Activated CD4-positive, alpha-beta T cell treated with anti-CD3 and anti-CD28 coated beads for 36 hours (primary cell): ENCODE results near the gene G2E3. TPM values are rescaled to one million over a fixed set of nuclear protein-coding genes. Genes with fewer than 3 reads are reported as not detected.
"Not testable (repeated sequence)": the region's sequence is repeated elsewhere in the genome, so short reads cannot be mapped to it uniquely, and the experiment has no call there.

ENCODE experiments used
- ATAC-seq: fragments of 200-7000 bp; cut with Tn5 transposase; one replicate; pipeline ENCODE4 v1.10.0; 2021; ENCODE audit warnings: mild to moderate bottlenecking, moderate library complexity
- CTCF ChIA-PET: fragments of 350-600 bp; sonication (Branson Sonifier 250); formaldehyde crosslinking; loops from one replicate; lab custom pipeline; 2021; ENCODE audit warnings: antibody characterized with exemption; lab: Charles Lee
- POLR2A ChIA-PET: fragments of 350-600 bp; sonication (Branson Sonifier 250); formaldehyde crosslinking; loops from one replicate; lab custom pipeline; 2021; ENCODE audit warnings: antibody characterized with exemption, inconsistent platforms; lab: Charles Lee
- DNase-seq: peaks from one replicate; pipeline ENCODE4 v3.0.0-alpha.2; 2020
- H3K27ac Mint-ChIP-seq: one replicate; pipeline ENCODE4 v1.8.0; 2021; ENCODE audit warnings: mixed read lengths
- H3K27me3 Mint-ChIP-seq: one replicate; pipeline ENCODE4 v1.8.0; 2021; ENCODE audit warnings: mixed read lengths
- H3K36me3 Mint-ChIP-seq: one replicate; pipeline ENCODE4 v1.8.0; 2021; ENCODE audit warnings: low read depth, mixed read lengths
- H3K4me1 Mint-ChIP-seq: one replicate; pipeline ENCODE4 v1.8.0; 2021; ENCODE audit warnings: mixed read lengths
- H3K4me3 Mint-ChIP-seq: one replicate; pipeline ENCODE4 v1.8.0; 2021; ENCODE audit warnings: mild to moderate bottlenecking, moderate library complexity, mixed read lengths
- H3K9me3 Mint-ChIP-seq: one replicate; pipeline ENCODE4 v1.8.0; 2021; ENCODE audit warnings: low read depth, mixed read lengths
- intact Hi-C, 2 experiments: fragments of 100-400 bp; cut with DNase I in 1 of 2; cut with micrococcal nuclease in 1 of 2; formaldehyde crosslinking; loops; one replicate each; pipeline versions ENCODE4 v1.14.2 to v1.15.1; 2022 to 2024; cut with DNase I, micrococcal nuclease
- total RNA-seq, 2 experiments: library from RNA; stranded (reverse); gene quantifications; one replicate each; pipeline ENCODE4 v1.2.3, GENCODE V29; 2021

G2E3 gene
- total RNA-seq, 2 experiments from 2014 or later, result 16.9 to 29.6 TPM

GRCh38 chr14:30603402-30603801, 44.4 kb downstream of the G2E3 start:
- intact Hi-C loops, result no loop called here
- no peaks in the 10 kb centered on the region for H3K9me3 Mint-ChIP-seq
- ATAC-seq (no peak), DNase-seq (no peak)
- no peak overlapping the region for H3K27ac Mint-ChIP-seq
- ChIA-PET POLR2A (no interaction called here), CTCF (interaction anchor here (0.7 kb wide), 1 partner anchor 18 kb away, joined by 3 read pairs; no protein-coding TSS in a partner anchor)
- H3K36me3 Mint-ChIP-seq, result peaks cover 28% of the 10 kb centered on the region
- no peaks in the 10 kb centered on the region for H3K4me1 Mint-ChIP-seq
- H3K27me3 Mint-ChIP-seq, result no peaks in the 10 kb centered on the region
- H3K4me3 Mint-ChIP-seq, result no peak overlapping the region

GRCh38 chr14:30604696-30605095, 45.7 kb downstream of the G2E3 start:
- POLR2A ChIA-PET, H3K9me3 Mint-ChIP-seq, H3K27me3 Mint-ChIP-seq, H3K4me1 Mint-ChIP-seq, H3K27ac Mint-ChIP-seq, DNase-seq, H3K4me3 Mint-ChIP-seq, intact Hi-C loops, ATAC-seq: not testable (repeated sequence)
- peaks cover 26% of the 10 kb centered on the region for H3K36me3 Mint-ChIP-seq
- CTCF ChIA-PET, result interaction anchor here (0.8 kb wide), 1 partner anchor 11 kb away, joined by 3 read pairs; no protein-coding TSS in a partner anchor

GRCh38 chr14:30607156-30607780, 48.3 kb downstream of the G2E3 start:
- H3K27ac Mint-ChIP-seq, result no peak overlapping the region
- intact Hi-C loops, result no loop called here
- H3K9me3 Mint-ChIP-seq, result no peaks in the 10 kb centered on the region
- ChIA-PET CTCF (no interaction called here), POLR2A (no interaction called here)
- DNase-seq, result no peak
- no peak overlapping the region for H3K4me3 Mint-ChIP-seq
- ATAC-seq, result no peak
- no peaks in the 10 kb centered on the region for H3K27me3 Mint-ChIP-seq
- peaks cover 2% of the 10 kb centered on the region for H3K4me1 Mint-ChIP-seq
- H3K36me3 Mint-ChIP-seq, result peaks cover 25% of the 10 kb centered on the region

- ChIA-PET POLR2A (interaction anchor here (0.6 kb wide), 1 partner anchor 11 kb away, joined by 3 read pairs; no protein-coding TSS in a partner anchor), CTCF (interaction anchor here (1.0 kb wide), 1 partner anchor 23 kb away, joined by 3 read pairs; no protein-coding TSS in a partner anchor)
- DNase-seq, result no peak
- no peaks in the 10 kb centered on the region for H3K27me3 Mint-ChIP-seq
- peak; percentile 49 for ATAC-seq
- no peaks in the 10 kb centered on the region for H3K9me3 Mint-ChIP-seq
- peaks cover 2% of the 10 kb centered on the region for H3K4me1 Mint-ChIP-seq
- intact Hi-C loops, result no loop called here
- H3K27ac Mint-ChIP-seq, result no peak overlapping the region
- no peak overlapping the region for H3K4me3 Mint-ChIP-seq
- H3K36me3 Mint-ChIP-seq, result peaks cover 21% of the 10 kb centered on the region
Measured at GRCh38 chr14:30608533-30609006, 49.6 kb downstream of the G2E3 start.

GRCh38 chr14:30610787-30611343, 51.9 kb downstream of the G2E3 start:
- no peak for ATAC-seq

GRCh38 chr14:30614155-30614554, 55.2 kb downstream of the G2E3 start:
- POLR2A ChIA-PET, result interaction anchor here (0.6 kb wide), 1 partner anchor 26 kb away, joined by 5 read pairs; no protein-coding TSS in a partner anchor
- no peak for ATAC-seq
- no peak overlapping the region for H3K27ac Mint-ChIP-seq

More at GRCh38 chr14:30610787-30611343, 51.9 kb downstream of the G2E3 start:
- no peak overlapping the region for H3K27ac Mint-ChIP-seq
- peak; percentile 57 for DNase-seq
- H3K9me3 Mint-ChIP-seq, result no peaks in the 10 kb centered on the region
- H3K4me1 Mint-ChIP-seq, result peaks cover 2% of the 10 kb centered on the region
- peaks cover 12% of the 10 kb centered on the region for H3K36me3 Mint-ChIP-seq
- intact Hi-C loops, result loop anchor here in 1 of 2 experiments (1.0 kb wide), 1 partner anchor 236 kb away; no protein-coding TSS in a partner anchor
- no peak overlapping the region for H3K4me3 Mint-ChIP-seq
- CTCF ChIA-PET, result interaction anchor here (0.7 to 1.2 kb wide), 5 partner anchors 11 to 237 kb away, joined by 3 to 5 read pairs (median 3); partner anchors contain the start of gene SCFD1
- no peaks in the 10 kb centered on the region for H3K27me3 Mint-ChIP-seq
- POLR2A ChIA-PET, result interaction anchor here (0.6 kb wide), 1 partner anchor 94 kb away, joined by 3 read pairs; no protein-coding TSS in a partner anchor

GRCh38 chr14:30620178-30620577, 61.2 kb downstream of the G2E3 start:
- no peaks in the 10 kb centered on the region for H3K27me3 Mint-ChIP-seq
- H3K9me3 Mint-ChIP-seq, result no peaks in the 10 kb centered on the region
- H3K36me3 Mint-ChIP-seq, result peaks cover 14% of the 10 kb centered on the region
- ChIA-PET CTCF (no interaction called here), POLR2A (no interaction called here)
- peak; percentile 27 for ATAC-seq
- H3K27ac Mint-ChIP-seq, result peak overlapping the region; percentile 48
- no peak for DNase-seq
- intact Hi-C loops, result loop anchor here (1.0 to 10.0 kb wide), 5 partner anchors 61 to 1457 kb away; partner anchors contain the start of genes AP4S1 (in 1 of the 2), ARHGAP5 (in 1 of the 2), DTD2 (in 1 of the 2) and G2E3 (in 1 of the 2)
- peak overlapping the region; percentile 18 for H3K4me3 Mint-ChIP-seq
- peaks cover 36% of the 10 kb centered on the region for H3K4me1 Mint-ChIP-seq

More at GRCh38 chr14:30614155-30614554, 55.2 kb downstream of the G2E3 start:
- CTCF ChIA-PET, result interaction anchor here (1.5 kb wide), 1 partner anchor 42 kb away, joined by 4 read pairs; no protein-coding TSS in a partner anchor
- H3K27me3 Mint-ChIP-seq, result no peaks in the 10 kb centered on the region
- H3K36me3 Mint-ChIP-seq, result peaks cover 14% of the 10 kb centered on the region
- no peak for DNase-seq
- no peak overlapping the region for H3K4me3 Mint-ChIP-seq
- intact Hi-C loops, result no loop called here
- H3K4me1 Mint-ChIP-seq, result peaks cover 2% of the 10 kb centered on the region
- no peaks in the 10 kb centered on the region for H3K9me3 Mint-ChIP-seq

- ChIA-PET POLR2A (no interaction called here), CTCF (interaction anchor here (0.7 to 1.6 kb wide), 3 partner anchors 10 to 548 kb away, joined by 3 to 5 read pairs (median 3); no protein-coding TSS in a partner anchor)
- Mint-ChIP-seq H3K27me3 (no peaks in the 10 kb centered on the region), H3K27ac (peak overlapping the region; percentile 90), H3K4me1 (peaks cover 37% of the 10 kb centered on the region), H3K36me3 (peaks cover 9% of the 10 kb centered on the region), H3K4me3 (peak overlapping the region; percentile 78), H3K9me3 (no peaks in the 10 kb centered on the region)
- DNase-seq, result peak; percentile 22
- ATAC-seq, result peak; percentile 7
- intact Hi-C loops, result loop anchor here (1.0 to 10.0 kb wide), 5 partner anchors 406 to 1455 kb away; partner anchors contain the start of genes AP4S1 (in 1 of the 2), ARHGAP5 (in 1 of the 2), DTD2 (in 1 of the 2) and HECTD1 (in 1 of the 2)
Measured at GRCh38 chr14:30621354-30621939, 62.5 kb downstream of the G2E3 start.

- CTCF ChIA-PET, result interaction anchor here (0.7 to 1.6 kb wide), 5 partner anchors 11 to 547 kb away, joined by 3 to 6 read pairs (median 4); no protein-coding TSS in a partner anchor
Measured at GRCh38 chr14:30621940-30622830, 63.2 kb downstream of the G2E3 start, which contains the start of gene SCFD1. Gene SCFD1, plus strand, starts transcription at chr14:30622319. Its CDS starts 20 bp downstream, at chr14:30622339.

More at GRCh38 chr14:30621940-30622830, 63.2 kb downstream of the G2E3 start, which contains the start of gene SCFD1:
- DNase-seq, result peak; percentile 97
- Mint-ChIP-seq H3K27me3 (no peaks in the 10 kb centered on the region), H3K36me3 (peaks cover 13% of the 10 kb centered on the region), H3K9me3 (no peaks in the 10 kb centered on the region), H3K27ac (peak within 1 kb of the TSS; percentile 90), H3K4me3 (peak within 1 kb of the TSS; percentile 78), H3K4me1 (peaks cover 39% of the 10 kb centered on the region)
- intact Hi-C loops, result loop anchor here (1.0 to 10.0 kb wide), 8 partner anchors 63 to 1581 kb away; partner anchors contain the start of genes STRN3 (in 2 of the 2), AP4S1 (in 1 of the 2), ARHGAP5 (in 1 of the 2) and DTD2 (in 1 of the 2)
- POLR2A ChIA-PET, result interaction anchor here (0.6 kb wide), 2 partner anchors 355 to 529 kb away, joined by 3 to 12 read pairs; no protein-coding TSS in a partner anchor
- peak; percentile 98 for ATAC-seq
